Measurements from ENCODE around the gene FREM2. TPM values are rescaled to one million over a fixed set of nuclear protein-coding genes. Genes with fewer than 3 reads are reported as not detected.

The FREM2 gene
- total and polyA plus RNA-seq, 2 experiments from 2014 or later = 6.1 to 51.4 TPM

GRCh38 chr13:38921081-38921480, 234.2 kb downstream of the FREM2 start:
- Histone ChIP-seq H3K27ac (no peak overlapping the region), H3K27me3 (no peaks in the 10 kb centered on the region), H3K9me3 (ENCODE audit: low read depth) (no peaks in the 10 kb centered on the region), H3K4me1 (ENCODE audit: low read depth) (no peaks in the 10 kb centered on the region), H3K4me3 (no peak overlapping the region), H3K36me3 (no peaks in the 10 kb centered on the region)
- TF ChIP-seq CTCF (IDR thresholded peaks at IDR 0.05; ENCODE audit: low read depth, low read length) = no peak
- DNase-seq (ENCODE audit: low read depth in 1 of 2, low spot score in 1 of 2) = no peak

- Histone ChIP-seq H3K27me3 (no peaks in the 10 kb centered on the region), H3K4me3 (no peak overlapping the region), H3K27ac (no peak overlapping the region), H3K9me3 (ENCODE audit: low read depth) (no peaks in the 10 kb centered on the region), H3K4me1 (ENCODE audit: low read depth) (no peaks in the 10 kb centered on the region), H3K36me3 (no peaks in the 10 kb centered on the region)
- DNase-seq (ENCODE audit: low read depth in 1 of 2, low spot score in 1 of 2) = no peak
- no peak for TF ChIP-seq CTCF (IDR thresholded peaks at IDR 0.05; ENCODE audit: low read depth, low read length)
Measured at GRCh38 chr13:38922170-38922569, 235.3 kb downstream of the FREM2 start.

GRCh38 chr13:38933786-38934185, 246.9 kb downstream of the FREM2 start:
- no peak overlapping the region for H3K4me3 ChIP-seq
- no peaks in the 10 kb centered on the region for H3K27me3 ChIP-seq
- no peak for DNase-seq (ENCODE audit: low read depth in 1 of 2, low spot score in 1 of 2)
- H3K36me3 ChIP-seq = no peaks in the 10 kb centered on the region
- no peak for TF ChIP-seq CTCF (IDR thresholded peaks at IDR 0.05; ENCODE audit: low read depth, low read length)
- H3K9me3 ChIP-seq (ENCODE audit: low read depth) = no peaks in the 10 kb centered on the region
- no peaks in the 10 kb centered on the region for H3K4me1 ChIP-seq (ENCODE audit: low read depth)
- H3K27ac ChIP-seq = no peak overlapping the region

All from cardiac muscle cell (in vitro differentiated cells and primary cell).